SHP77 (cell line): ENCODE results near the gene NCAPD3.

ENCODE experiments used
- DNase-seq, 2 experiments: peaks; one replicate each; lab custom pipeline; 2025; lab: John Stamatoyannopoulos, UW

The NCAPD3 gene

GRCh38 chr11:134252346-134253187, 28.8 kb upstream of the NCAPD3 start:
- peak in 1 of 2 experiments; percentile 21 for DNase-seq

- DNase-seq, result no peak
Measured at GRCh38 chr11:134250675-134251074, 26.9 kb upstream of the NCAPD3 start.

- DNase-seq, result no peak
Measured at GRCh38 chr11:134250246-134250645, 26.5 kb upstream of the NCAPD3 start.

DNA sequence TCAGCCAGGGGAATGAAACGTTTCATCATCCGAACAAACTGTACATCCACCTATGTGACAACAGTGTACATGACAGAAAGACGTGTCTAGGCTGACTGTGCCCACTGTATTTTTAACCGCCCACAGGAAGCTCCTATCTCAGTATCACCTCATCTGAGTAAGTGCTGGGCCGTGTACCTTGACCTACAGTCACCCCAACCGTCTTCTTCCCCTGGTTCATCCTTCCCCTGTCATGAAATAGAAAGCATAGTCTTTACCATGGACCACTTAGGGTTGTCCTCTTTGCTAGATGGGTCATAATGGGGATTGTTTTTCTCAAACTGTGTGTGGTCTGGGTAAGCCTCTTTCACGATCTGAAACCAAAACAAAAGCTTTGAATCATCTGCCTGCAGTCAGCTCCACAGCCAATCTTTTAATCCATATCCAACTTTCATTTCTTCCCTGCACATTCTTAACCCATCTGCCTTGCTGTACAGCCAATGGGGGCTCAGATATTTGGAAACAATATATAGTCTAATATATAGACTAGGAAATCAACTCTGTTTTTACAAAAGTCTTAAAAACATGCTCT, 25.2 kb upstream of the NCAPD3 start:
- no peak for DNase-seq

DNA sequence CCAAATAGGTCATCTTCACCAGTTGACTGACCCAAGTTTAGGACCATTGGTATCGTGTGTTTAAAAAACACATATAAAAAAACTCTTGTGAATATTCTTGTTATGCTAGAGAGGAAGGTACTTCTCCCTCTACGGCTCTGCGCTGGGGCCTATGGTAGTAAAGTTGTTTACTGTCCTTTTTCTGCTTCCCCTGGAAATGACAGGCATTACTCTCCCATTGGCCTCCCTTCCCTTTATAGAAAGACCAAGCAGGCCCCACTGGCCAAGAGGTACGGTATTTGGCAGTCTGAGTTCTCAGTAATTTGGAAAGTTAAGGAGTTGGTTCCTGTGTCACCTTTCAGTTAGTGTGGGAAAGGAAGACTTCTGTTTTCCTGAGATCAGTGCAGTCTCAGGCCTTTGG, 22.9 kb upstream of the NCAPD3 start:
- DNase-seq, result no peak

- no peak for DNase-seq
Measured at GRCh38 chr11:134246100-134246499, 22.3 kb upstream of the NCAPD3 start.

DNA sequence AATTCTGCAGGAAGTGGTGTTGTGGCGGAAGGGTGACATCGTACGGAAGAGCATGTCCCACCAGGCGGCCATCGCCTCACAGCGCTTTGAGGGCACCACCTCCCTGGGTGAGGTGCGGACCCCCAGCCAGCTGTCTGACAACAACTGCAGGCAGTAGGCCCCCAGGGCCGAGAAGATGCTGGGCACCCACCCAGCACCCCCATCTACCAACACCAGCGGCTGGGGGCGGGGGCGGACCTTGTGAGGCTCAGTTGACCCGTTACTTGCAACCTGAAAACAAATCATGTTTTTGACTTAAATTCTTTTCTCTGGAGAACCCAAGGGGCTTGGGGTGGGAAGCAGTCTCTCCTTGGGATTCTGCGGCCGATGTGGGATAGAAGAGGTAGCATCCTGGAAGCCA, 21.7 kb upstream of the NCAPD3 start:
- no peak for DNase-seq

- DNase-seq, result peak; percentile 10 to 13
Measured at GRCh38 chr11:134244593-134244992, 20.8 kb upstream of the NCAPD3 start.

DNA sequence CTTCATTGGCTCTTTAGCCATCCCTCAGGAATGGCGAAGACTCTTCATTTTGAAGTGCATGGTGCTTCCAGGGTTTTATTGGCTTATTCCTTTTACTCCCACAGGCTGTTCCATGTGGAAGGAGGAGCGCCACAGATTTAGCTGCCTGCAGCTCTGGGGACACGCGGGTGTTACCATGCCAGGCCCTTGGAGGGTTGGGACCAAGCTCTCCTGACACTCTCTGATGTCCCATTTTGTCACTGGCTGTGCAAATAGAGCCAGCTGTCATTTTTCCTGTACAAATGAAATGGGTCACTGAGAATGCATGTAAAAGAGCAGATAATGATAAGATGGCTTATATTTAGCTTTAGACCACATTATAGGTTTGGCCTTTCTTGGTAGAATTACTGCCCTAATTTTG, 20.1 kb upstream of the NCAPD3 start:
- no peak for DNase-seq

DNA sequence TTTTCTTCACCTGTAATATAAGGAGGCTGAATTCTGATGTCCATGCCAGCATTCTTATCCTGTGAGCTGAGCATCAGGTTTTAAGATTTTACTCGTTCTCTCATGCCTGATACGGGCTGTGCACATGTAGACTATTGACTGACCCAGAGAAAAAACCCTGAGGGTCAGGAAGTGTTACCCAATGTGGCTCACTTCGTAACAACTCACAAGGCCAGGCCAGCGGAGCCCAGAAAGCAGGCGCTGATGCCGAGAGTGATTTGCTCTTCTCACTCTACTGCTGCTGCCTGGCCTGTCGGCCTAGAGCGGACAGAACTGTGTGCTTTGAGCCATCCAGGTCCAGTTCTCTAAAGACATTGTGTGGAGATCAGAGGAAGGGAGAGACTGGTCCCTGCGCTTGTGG, 18.6 kb upstream of the NCAPD3 start:
- no peak for DNase-seq

DNA sequence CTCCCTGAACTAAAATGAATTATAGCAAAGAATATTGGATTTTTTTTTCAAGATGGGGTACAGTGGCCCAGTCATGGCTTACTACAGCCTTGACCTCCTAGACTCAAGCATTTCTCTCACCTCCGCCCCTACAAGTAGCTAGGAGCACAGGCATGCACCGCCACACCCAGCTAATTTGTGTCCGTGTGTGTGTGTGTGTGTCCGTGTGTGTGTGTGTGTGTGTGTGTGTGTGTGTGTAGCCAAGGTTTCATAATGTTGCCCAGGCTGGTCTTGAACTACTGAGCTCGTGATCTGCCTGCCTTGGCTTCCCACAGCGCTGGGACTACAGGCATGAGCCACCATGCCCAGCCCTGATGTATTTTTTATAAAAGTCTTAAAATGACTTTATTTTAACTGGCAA, 16.8 kb upstream of the NCAPD3 start:
- no peak for DNase-seq

GRCh38 chr11:134238956-134239355, 15.2 kb upstream of the NCAPD3 start:
- no peak for DNase-seq

- no peak for DNase-seq
Measured at GRCh38 chr11:134237557-134237922, 13.8 kb upstream of the NCAPD3 start.

DNA sequence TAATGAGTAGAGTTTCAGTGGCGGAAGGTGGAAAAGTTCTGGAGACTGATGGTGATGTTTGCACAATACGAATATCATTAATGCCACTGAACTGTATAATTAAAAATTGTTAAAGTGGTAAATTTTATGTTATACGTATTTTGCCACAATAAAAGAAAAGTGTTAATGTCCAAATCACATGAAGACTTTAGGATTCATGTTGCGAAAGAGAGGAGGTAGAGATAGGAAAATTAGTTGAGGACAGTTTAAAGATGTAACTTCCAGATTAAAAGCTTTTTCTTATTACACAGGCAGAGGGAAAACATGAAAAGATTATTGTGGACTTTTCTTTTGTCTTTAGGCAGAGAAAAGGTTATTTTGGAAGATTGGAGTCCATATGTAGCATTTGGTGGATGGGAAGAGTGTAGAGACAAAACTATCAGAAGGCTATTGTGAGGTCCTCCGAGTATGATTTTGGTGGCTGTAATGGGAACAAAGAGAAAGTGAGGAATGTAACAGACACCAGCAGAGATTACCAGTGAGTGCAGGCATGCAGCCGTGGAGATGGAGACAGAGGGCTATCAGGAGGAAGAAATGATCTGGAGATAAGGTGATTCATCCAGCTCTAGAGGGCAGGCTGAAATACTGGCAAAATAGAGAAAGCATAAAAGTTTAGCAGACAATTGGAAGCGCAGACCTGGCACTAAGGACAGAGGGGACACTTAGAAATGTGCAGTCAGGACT, 13.2 kb upstream of the NCAPD3 start:
- no peak for DNase-seq

DNA sequence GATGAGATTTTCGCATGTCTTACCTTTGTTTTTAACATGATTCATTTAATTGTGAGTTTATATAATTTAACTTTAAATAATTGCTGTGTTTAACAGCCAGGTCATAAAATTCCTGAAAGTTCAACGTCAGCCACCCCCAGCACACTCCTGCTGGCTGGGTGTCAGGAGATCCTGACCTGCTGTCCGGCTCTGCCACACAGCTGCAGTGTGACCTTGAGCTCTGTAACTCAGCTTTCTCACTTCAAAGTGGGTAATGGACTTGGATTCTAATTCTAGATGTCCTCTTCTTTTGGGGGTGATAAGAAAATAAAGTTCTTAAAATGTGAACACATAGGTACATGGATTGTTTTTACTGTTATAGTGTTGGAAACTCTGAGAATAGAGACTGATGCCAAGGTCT, 11.6 kb upstream of the NCAPD3 start:
- DNase-seq, result no peak

DNA sequence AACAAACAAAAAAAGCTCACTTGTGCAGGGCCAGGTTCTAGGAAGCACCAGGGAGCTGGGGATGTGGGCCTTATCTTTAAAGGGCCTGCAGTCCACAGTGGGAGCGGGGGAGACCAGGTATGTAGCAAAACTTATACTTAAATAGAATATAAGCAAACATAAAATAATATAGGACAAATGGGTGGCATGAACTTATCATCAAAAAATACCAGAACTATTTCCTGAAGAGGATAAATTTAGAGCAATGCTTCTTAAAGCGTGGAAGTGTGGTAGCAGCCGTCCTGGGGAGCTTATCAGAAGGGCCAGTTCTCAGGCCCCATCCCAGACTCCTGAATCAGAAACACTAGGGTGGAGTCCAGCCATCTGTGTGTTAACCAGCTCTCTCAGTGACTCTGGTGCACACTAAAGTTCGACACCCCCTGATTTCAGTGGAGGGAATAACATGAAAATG, 10.0 kb upstream of the NCAPD3 start:
- DNase-seq, result no peak

GRCh38 chr11:134231958-134232659, 8.3 kb upstream of the NCAPD3 start:
- DNase-seq, result no peak

DNA sequence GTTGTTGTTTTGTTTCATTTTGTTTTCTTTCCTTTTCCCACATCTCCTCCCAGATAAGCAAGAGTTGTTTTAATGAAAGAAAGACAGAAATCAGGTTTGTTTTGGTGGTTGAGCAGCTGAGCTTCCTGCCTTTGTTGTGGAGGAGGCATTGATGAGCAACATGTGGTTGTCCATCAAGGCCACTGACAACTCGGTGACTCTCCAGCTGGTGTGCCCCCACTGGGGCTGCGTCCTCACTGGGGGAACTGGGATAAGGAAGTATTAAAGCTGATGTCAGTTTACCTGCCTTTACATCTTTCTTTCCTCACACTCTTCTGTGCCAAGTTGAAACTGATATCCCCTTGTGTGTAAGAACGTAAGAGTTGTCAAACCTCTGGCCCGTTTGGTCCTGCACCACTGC, 6.6 kb upstream of the NCAPD3 start:
- no peak for DNase-seq

- no peak for DNase-seq
Measured at GRCh38 chr11:134229126-134229790, 5.5 kb upstream of the NCAPD3 start.

GRCh38 chr11:134228625-134229024, 4.9 kb upstream of the NCAPD3 start:
- DNase-seq, result no peak

- no peak for DNase-seq
Measured at GRCh38 chr11:134226806-134227325, 3.1 kb upstream of the NCAPD3 start.
